GM12878 (cell line): Measurements from ENCODE around the gene TAPT1. TPM values are rescaled to one million over a fixed set of nuclear protein-coding genes. Genes with fewer than 3 reads are reported as not detected.

ENCODE experiments used
- ATAC-seq: fragments of 200-7000 bp; cut with Tn5 transposase; 3 replicates; pipeline ENCODE4 v1.9.1; 2020; ENCODE audit warnings: mild to moderate bottlenecking, moderate library complexity
- BruUV-seq: library from RNA; stranded (reverse); fragments of 400-500 nt; replicated peaks from 2 replicates; lab custom pipeline; 2021; lab: Mats Ljungman, UMichigan
- CTCF ChIA-PET: fragments of 300-600 bp; sonication (Branson Sonifier 250); formaldehyde crosslinking; extraction: SDS; loops from one replicate; lab custom pipeline; 2021; ENCODE audit warnings: inconsistent platforms; lab: Yijun Ruan, JAX
- POLR2A ChIA-PET: fragments of 350-600 bp; formaldehyde crosslinking; extraction: SDS; loops from one replicate; lab custom pipeline; 2021; ENCODE audit warnings: inconsistent platforms; lab: Charles Lee
- RAD21 ChIA-PET: fragments of 300-600 bp; sonication (Branson Sonifier 250); formaldehyde crosslinking; loops from one replicate; lab custom pipeline; 2023; ENCODE audit warnings: antibody characterized with exemption; ENCODE audit not compliant: unreplicated experiment; lab: Charles Lee
- SMC1A ChIA-PET: fragments of 300-600 bp; sonication (Branson Sonifier 250); formaldehyde crosslinking; loops from one replicate; lab custom pipeline; 2023; ENCODE audit not compliant: unreplicated experiment, uncharacterized antibody; lab: Charles Lee
- DNase-seq: peaks from one replicate; pipeline ENCODE4 v3.0.0-alpha.2; 2011; ENCODE audit warnings: low read depth, low spot score
- FAIRE-seq: peaks from 3 replicates; lab custom pipeline; 2011; peaks lifted over from hg19 to GRCh38; lab: Jason Lieb, UNC
- H2AFZ ChIP-seq: 2 replicates; pipeline ENCODE4 v1.6.0; 2011; ENCODE audit warnings: low read depth, low read length, control low read depth; ENCODE audit not compliant: control insufficient read depth
- H3K27ac ChIP-seq: 2 replicates; pipeline ENCODE4 v1.5.1; 2011; ENCODE audit warnings: control low read depth; ENCODE audit not compliant: control insufficient read depth, insufficient read depth
- H3K27me3 ChIP-seq, 2 experiments: replicated peaks in 1 of 2; 2 replicates each; pipeline versions ENCODE4 v1.6.0 to v1.6.1; 2011; ENCODE audit warnings: low read length in 1 of 2; ENCODE audit not compliant: control insufficient read depth in 2 of 2, insufficient read depth in 2 of 2
- H3K36me3 ChIP-seq, 2 experiments: 2 replicates each; pipeline ENCODE4 v1.5.1; 2011; ENCODE audit warnings: low read length in 1 of 2; ENCODE audit not compliant: control insufficient read depth in 2 of 2, insufficient read depth in 2 of 2
- H3K4me1 ChIP-seq: 2 replicates; pipeline ENCODE4 v1.6.1; 2011; ENCODE audit warnings: mild to moderate bottlenecking, low read length, moderate library complexity, mixed read lengths; ENCODE audit not compliant: control insufficient read depth, insufficient read depth
- H3K4me2 ChIP-seq: 2 replicates; pipeline ENCODE4 v1.6.0; 2011; ENCODE audit warnings: control low read depth; ENCODE audit not compliant: control insufficient read depth, insufficient read depth
- H3K4me3 ChIP-seq: fragments of 200-600 bp; sonication (generic); 2 replicates; pipeline ENCODE4 v1.5.1; 2016
- H3K79me2 ChIP-seq: 2 replicates; pipeline ENCODE4 v1.6.0; 2011; ENCODE audit warnings: low read length; ENCODE audit not compliant: control insufficient read depth, insufficient read depth
- H3K9ac ChIP-seq: 2 replicates; pipeline ENCODE4 v1.8.0; 2011; ENCODE audit warnings: low read length, control low read depth, mixed read lengths; ENCODE audit not compliant: control insufficient read depth, insufficient read depth
- H3K9me3 ChIP-seq: replicated peaks from 3 replicates; pipeline ENCODE4 v1.5.1; 2011; ENCODE audit warnings: mild to moderate bottlenecking, low read length; ENCODE audit not compliant: control insufficient read depth, insufficient read depth
- H4K20me1 ChIP-seq: 2 replicates; pipeline ENCODE4 v1.6.0; 2011; ENCODE audit not compliant: control insufficient read depth, insufficient read depth
- DPF2 ChIP-seq: fragments of 450-650 bp; IDR thresholded peaks from 2 replicates; pipeline ENCODE4 v1.6.1; 2017; ENCODE audit warnings: mild to moderate bottlenecking
- MYC ChIP-seq: IDR thresholded peaks from 2 replicates; pipeline ENCODE4 v1.6.1; 2011; ENCODE audit warnings: mild to moderate bottlenecking, low read length, moderate library complexity, inconsistent platforms; ENCODE audit not compliant: insufficient read depth, insufficient replicate concordance, insufficient read length, severe bottlenecking
- RAD51 ChIP-seq: fragments of 450-650 bp; IDR thresholded peaks from 2 replicates; pipeline ENCODE4 v1.6.1; 2016; ENCODE audit warnings: moderate library complexity, mild to moderate bottlenecking, inconsistent platforms
- REST ChIP-seq: IDR thresholded peaks from 2 replicates; pipeline ENCODE4 v1.6.1; 2012; ENCODE audit warnings: mild to moderate bottlenecking, low read depth, low read length
- ZNF592 ChIP-seq: fragments of 450-650 bp; IDR thresholded peaks from 2 replicates; pipeline ENCODE4 v1.6.1; 2017; ENCODE audit warnings: mild to moderate bottlenecking, moderate library complexity
- in situ Hi-C: fragments of 300-500 bp; cut with MboI; formaldehyde crosslinking; loops from 9 replicates; pipeline ENCODE4 v1.14.3; 2018; ENCODE audit warnings: mixed read lengths
- intact Hi-C: fragments of 100-400 bp; cut with micrococcal nuclease; formaldehyde crosslinking; loops from one replicate; pipeline ENCODE4 v1.14.2; 2022; ENCODE audit not compliant: unreplicated experiment
- polyA plus RNA-seq, 11 experiments: library from polyadenylated mRNA; depleted of rRNA in 4 of 11; unstranded in 6 of 11; stranded (reverse) in 5 of 11; fragments of >200 nt; fragmentation: Nextera tagmentation in 4 of 11; fragmentation: Illumina TruSeq in 1 of 11; extraction: Ambion mirVana in 4 of 11; extraction: Trizol in 1 of 11; gene quantifications; 1 replicate in 1 of 11; 2 replicates in 10 of 11; pipeline versions ENCODE4 v1.2.1 to v1.2.3, GENCODE V29; 2011 to 2016; ENCODE audit warnings: inconsistent platforms in 2 of 11, missing spikeins in 2 of 11, low read depth in 1 of 11
- total RNA-seq, 4 experiments: library from RNA; depleted of rRNA in 3 of 4; stranded (reverse); fragments of >200 nt in 3 of 4; fragmentation: Illumina TruSeq in 1 of 4; extraction: Trizol in 1 of 4; gene quantifications; 2 replicates each; pipeline versions ENCODE4 v1.2.1 to v1.2.3, GENCODE V29; 2013 to 2021

Gene TAPT1
- total and polyA plus RNA-seq, 10 of the 15 experiments (the other 5 are each of a cell fraction or from before 2014, with no cell fraction given): 0.91 to 23.3 (median 9.5) TPM

- Histone ChIP-seq H3K9ac (no peak overlapping the region), H3K27ac (no peak overlapping the region), H4K20me1 (no peaks in the 10 kb centered on the region), H3K4me2 (no peak overlapping the region), H3K36me3 (no peaks in the 10 kb centered on the region), H2AFZ (no peak overlapping the region), H3K79me2 (no peaks in the 10 kb centered on the region), H3K4me1 (no peaks in the 10 kb centered on the region), H3K4me3 (no peak overlapping the region), H3K27me3 (no peaks in the 10 kb centered on the region; a peak in 1 of 4 replicates), H3K9me3 (no peaks in the 10 kb centered on the region)
- POLR2A ChIA-PET: no interaction called here
- no peak for TF ChIP-seq DPF2
- TF ChIP-seq ZNF592: no peak
- no peak for TF ChIP-seq REST
- TF ChIP-seq RAD51: no peak
- no peak for TF ChIP-seq MYC
- intact Hi-C loops: no loop called here
- DNase-seq (no peak), FAIRE-seq (no peak), ATAC-seq (no peak)
- in situ Hi-C loops: no loop called here
- RAD21 ChIA-PET: no interaction called here
- no TSS peak for BruUV-seq
- SMC1A ChIA-PET: no interaction called here
- CTCF ChIA-PET: no interaction called here
Measured at GRCh38 chr4:16140879-16141249, 85.4 kb downstream of the TAPT1 start.
